Endothelial cell (in vitro differentiated cells): ENCODE results near the gene CNTNAP5. TPM values are rescaled to one million over a fixed set of nuclear protein-coding genes. Genes with fewer than 3 reads are reported as not detected.

Source experiments
- DNase-seq: peaks from one replicate; pipeline ENCODE4 v3.0.0; 2021; ENCODE audit warnings: low spot score
- H3K27ac Mint-ChIP-seq: one replicate; pipeline ENCODE4 v1.8.0; 2021; ENCODE audit warnings: mixed read lengths, inconsistent platforms; ENCODE audit not compliant: unreplicated experiment
- H3K27me3 Mint-ChIP-seq: one replicate; pipeline ENCODE4 v1.8.0; 2021; ENCODE audit warnings: mild to moderate bottlenecking, moderate library complexity, mixed read lengths, inconsistent platforms; ENCODE audit not compliant: unreplicated experiment
- H3K36me3 Mint-ChIP-seq: one replicate; pipeline ENCODE4 v1.8.0; 2021; ENCODE audit warnings: mild to moderate bottlenecking, low read depth, mixed read lengths, inconsistent platforms; ENCODE audit not compliant: unreplicated experiment
- H3K4me1 Mint-ChIP-seq: one replicate; pipeline ENCODE4 v1.8.0; 2021; ENCODE audit warnings: mild to moderate bottlenecking, mixed read lengths, inconsistent platforms; ENCODE audit not compliant: unreplicated experiment
- H3K4me3 Mint-ChIP-seq: one replicate; pipeline ENCODE4 v1.8.0; 2021; ENCODE audit warnings: mild to moderate bottlenecking, mixed read lengths, inconsistent platforms; ENCODE audit not compliant: unreplicated experiment
- H3K9me3 Mint-ChIP-seq: one replicate; pipeline ENCODE4 v1.8.0; 2021; ENCODE audit warnings: mixed read lengths, inconsistent platforms; ENCODE audit not compliant: unreplicated experiment
- total RNA-seq: library from RNA; stranded (reverse); fragmentation: NEBNext Ultra II Directional; extraction: Animal tissue kit (Norgen Biotek cat#: 25700); gene quantifications from one replicate; pipeline ENCODE4 v1.2.1, GENCODE V29; 2021; ENCODE audit not compliant: unreplicated experiment
- TF ChIP-seq, protein P1 (sequence below): fragments of 200-600 bp; sonication (generic); IDR thresholded peaks from one replicate; pipeline ENCODE4 v1.5.0; 2021; ENCODE audit warnings: antibody characterized with exemption; ENCODE audit not compliant: unreplicated experiment

CNTNAP5 gene
- total RNA-seq, 1 donor from 2014 or later = 5.0 TPM

DNA sequence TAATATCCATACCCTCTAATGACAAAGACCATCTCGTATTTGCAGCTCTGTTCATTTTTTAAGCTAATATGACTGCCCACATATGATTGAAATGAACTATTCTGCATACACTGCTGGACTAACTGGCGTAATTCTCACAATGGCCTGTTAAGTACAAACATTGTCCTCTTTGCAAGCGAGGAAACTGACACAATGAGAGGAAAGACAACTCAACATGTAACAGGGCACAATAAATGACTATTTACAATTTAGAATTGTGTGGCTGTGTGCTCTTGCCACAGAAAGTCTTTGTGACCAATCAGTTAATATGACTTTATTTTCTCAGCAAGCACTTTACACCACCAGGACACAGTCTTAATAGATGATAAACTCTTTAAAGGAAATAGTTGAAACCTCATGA, 498.0 kb downstream of the CNTNAP5 start:
- no peak for DNase-seq
- no peaks in the 10 kb centered on the region for H3K36me3 Mint-ChIP-seq
- peak overlapping the region; percentile 25 for H3K27ac Mint-ChIP-seq
- H3K4me1 Mint-ChIP-seq = peaks cover 19% of the 10 kb centered on the region
- H3K9me3 Mint-ChIP-seq = no peaks in the 10 kb centered on the region
- H3K4me3 Mint-ChIP-seq = no peak overlapping the region
- no peaks in the 10 kb centered on the region for H3K27me3 Mint-ChIP-seq
- TF ChIP-seq, protein P1, sequence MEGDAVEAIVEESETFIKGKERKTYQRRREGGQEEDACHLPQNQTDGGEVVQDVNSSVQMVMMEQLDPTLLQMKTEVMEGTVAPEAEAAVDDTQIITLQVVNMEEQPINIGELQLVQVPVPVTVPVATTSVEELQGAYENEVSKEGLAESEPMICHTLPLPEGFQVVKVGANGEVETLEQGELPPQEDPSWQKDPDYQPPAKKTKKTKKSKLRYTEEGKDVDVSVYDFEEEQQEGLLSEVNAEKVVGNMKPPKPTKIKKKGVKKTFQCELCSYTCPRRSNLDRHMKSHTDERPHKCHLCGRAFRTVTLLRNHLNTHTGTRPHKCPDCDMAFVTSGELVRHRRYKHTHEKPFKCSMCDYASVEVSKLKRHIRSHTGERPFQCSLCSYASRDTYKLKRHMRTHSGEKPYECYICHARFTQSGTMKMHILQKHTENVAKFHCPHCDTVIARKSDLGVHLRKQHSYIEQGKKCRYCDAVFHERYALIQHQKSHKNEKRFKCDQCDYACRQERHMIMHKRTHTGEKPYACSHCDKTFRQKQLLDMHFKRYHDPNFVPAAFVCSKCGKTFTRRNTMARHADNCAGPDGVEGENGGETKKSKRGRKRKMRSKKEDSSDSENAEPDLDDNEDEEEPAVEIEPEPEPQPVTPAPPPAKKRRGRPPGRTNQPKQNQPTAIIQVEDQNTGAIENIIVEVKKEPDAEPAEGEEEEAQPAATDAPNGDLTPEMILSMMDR = no peak

DNA sequence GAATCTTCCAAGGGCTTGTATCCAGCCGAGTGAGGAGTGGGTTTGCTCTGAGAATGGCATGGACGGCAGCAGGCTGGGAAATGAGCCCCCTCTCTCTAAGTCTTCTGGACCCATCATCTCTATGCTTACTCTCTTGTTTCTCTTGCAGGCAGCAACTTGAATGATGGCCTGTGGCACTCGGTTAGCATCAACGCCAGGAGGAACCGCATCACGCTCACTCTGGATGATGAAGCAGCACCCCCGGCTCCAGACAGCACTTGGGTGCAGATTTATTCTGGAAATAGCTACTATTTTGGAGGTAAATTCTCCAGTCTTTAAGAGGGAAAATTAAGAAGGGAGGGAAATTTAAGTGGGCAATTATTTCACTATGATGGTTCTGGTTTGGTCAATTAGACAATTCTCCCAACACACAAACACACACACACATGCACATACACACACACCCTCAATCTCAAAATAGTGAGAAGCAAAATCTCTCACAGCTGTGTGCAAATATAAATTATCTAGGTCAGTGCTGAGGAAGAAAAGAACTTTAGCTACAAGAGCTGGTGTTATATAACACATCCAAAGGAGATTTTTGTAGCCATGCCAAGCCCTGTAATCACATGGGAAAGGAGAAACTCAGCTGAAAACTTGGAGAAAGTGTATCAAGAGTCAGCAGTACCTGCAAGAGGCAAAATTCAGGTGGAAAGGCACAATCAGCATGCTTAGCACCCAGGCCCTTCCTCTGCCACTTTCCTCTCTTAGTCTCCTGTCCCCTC, 499.2 kb downstream of the CNTNAP5 start:
- TF ChIP-seq, protein P1 = no peak
- DNase-seq = no peak
- H3K4me3 Mint-ChIP-seq = no peak overlapping the region
- H3K9me3 Mint-ChIP-seq = no peaks in the 10 kb centered on the region
- H3K36me3 Mint-ChIP-seq = no peaks in the 10 kb centered on the region
- no peaks in the 10 kb centered on the region for H3K27me3 Mint-ChIP-seq
- H3K4me1 Mint-ChIP-seq = peaks cover 19% of the 10 kb centered on the region
- no peak overlapping the region for H3K27ac Mint-ChIP-seq

DNA sequence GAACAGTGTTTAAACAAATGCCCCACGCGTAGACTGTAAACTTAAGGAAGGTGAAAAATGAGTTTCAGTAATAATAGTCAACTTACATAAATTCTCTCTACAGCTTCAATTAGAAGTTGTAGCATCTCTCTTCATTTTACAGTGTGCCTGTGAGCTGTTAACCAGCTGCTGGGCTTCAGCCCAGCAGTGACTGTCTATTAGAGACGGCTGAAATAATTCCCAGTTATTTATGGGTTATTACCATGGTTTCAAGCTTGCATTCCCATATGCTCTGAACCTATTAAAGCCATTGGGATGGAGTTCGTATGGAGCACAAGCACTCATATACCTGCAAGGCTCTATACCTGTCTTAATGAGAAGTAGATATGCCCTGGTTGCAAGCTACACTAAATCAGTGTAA, 501.1 kb downstream of the CNTNAP5 start:
- DNase-seq = no peak
- Mint-ChIP-seq H3K27me3 (no peaks in the 10 kb centered on the region), H3K36me3 (no peaks in the 10 kb centered on the region), H3K27ac (no peak overlapping the region), H3K4me3 (no peak overlapping the region), H3K4me1 (peaks cover 19% of the 10 kb centered on the region), H3K9me3 (no peaks in the 10 kb centered on the region)
- TF ChIP-seq, protein P1 = no peak

DNA sequence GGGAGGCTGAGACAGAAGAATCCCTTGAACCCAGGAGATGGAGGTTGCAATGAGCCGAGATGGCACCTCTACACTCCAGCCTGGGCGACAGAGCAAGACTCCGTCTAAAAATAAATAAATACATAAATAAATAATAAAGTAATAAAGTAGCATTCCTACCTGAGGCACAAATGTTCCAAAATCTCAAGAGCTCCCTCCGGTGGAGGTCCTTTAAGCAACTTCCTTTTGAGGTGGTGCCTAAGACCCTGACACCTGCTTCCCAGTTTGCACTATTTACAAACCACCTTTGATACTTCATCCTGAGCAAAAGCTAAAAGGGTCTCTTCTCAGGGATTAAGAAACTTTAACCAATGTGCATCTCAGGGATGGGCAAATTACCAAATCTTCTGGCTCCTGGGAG, 505.1 kb downstream of the CNTNAP5 start:
- Mint-ChIP-seq H3K27ac (no peak overlapping the region), H3K4me1 (peaks cover 2% of the 10 kb centered on the region)

More for the DNA sequence above, 505.1 kb downstream of the CNTNAP5 start:
- TF ChIP-seq, protein P1 = no peak
- no peaks in the 10 kb centered on the region for H3K36me3 Mint-ChIP-seq
- no peaks in the 10 kb centered on the region for H3K9me3 Mint-ChIP-seq
- no peaks in the 10 kb centered on the region for H3K27me3 Mint-ChIP-seq
- DNase-seq = no peak
- H3K4me3 Mint-ChIP-seq = no peak overlapping the region
